ENCODE data around the gene CHRNB2.

CHRNB2 gene

DNA sequence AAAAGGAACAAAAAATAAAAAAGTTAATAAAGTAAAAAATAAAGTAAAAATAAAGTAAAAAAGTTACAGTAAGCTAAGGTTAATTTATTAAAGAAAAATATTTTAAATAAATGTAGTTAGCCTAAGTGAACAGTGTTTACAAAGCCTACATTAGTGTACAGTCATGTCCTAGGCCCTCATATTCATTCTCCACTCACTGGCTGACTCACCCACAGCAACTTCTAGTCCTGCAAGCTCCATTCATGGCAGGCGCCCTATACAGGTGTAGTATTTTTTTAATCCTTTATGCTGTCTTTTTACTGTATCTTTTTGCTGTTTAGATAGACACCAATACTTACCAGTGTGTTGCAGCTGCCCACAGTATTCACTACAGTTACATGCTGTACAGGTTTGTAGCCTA lies 28.0 kb downstream of the CHRNB2 start:
- Histone ChIP-seq H3K27ac (no peak overlapping the region), H3K4me3 (ENCODE audit: low read depth, low read length) (no peak overlapping the region), H3K9ac (no peak overlapping the region), H3K79me2 (no peaks in the 10 kb centered on the region), H3K4me1 (peaks cover 5% of the 10 kb centered on the region), H3K9me3 (ENCODE audit: control insufficient read depth, low read length) (no peaks in the 10 kb centered on the region), H2AFZ (no peak overlapping the region), H3K36me3 (ENCODE audit: control insufficient read depth, insufficient read depth, low read length) (no peaks in the 10 kb centered on the region), H3K4me2 (ENCODE audit: low read length) (no peak overlapping the region), H3K27me3 (ENCODE audit: control insufficient read depth, insufficient read depth, low read length) (no peaks in the 10 kb centered on the region)
- TF ChIP-seq, protein P1, sequence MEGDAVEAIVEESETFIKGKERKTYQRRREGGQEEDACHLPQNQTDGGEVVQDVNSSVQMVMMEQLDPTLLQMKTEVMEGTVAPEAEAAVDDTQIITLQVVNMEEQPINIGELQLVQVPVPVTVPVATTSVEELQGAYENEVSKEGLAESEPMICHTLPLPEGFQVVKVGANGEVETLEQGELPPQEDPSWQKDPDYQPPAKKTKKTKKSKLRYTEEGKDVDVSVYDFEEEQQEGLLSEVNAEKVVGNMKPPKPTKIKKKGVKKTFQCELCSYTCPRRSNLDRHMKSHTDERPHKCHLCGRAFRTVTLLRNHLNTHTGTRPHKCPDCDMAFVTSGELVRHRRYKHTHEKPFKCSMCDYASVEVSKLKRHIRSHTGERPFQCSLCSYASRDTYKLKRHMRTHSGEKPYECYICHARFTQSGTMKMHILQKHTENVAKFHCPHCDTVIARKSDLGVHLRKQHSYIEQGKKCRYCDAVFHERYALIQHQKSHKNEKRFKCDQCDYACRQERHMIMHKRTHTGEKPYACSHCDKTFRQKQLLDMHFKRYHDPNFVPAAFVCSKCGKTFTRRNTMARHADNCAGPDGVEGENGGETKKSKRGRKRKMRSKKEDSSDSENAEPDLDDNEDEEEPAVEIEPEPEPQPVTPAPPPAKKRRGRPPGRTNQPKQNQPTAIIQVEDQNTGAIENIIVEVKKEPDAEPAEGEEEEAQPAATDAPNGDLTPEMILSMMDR (IDR thresholded peaks at IDR 0.05): no peak

DNA sequence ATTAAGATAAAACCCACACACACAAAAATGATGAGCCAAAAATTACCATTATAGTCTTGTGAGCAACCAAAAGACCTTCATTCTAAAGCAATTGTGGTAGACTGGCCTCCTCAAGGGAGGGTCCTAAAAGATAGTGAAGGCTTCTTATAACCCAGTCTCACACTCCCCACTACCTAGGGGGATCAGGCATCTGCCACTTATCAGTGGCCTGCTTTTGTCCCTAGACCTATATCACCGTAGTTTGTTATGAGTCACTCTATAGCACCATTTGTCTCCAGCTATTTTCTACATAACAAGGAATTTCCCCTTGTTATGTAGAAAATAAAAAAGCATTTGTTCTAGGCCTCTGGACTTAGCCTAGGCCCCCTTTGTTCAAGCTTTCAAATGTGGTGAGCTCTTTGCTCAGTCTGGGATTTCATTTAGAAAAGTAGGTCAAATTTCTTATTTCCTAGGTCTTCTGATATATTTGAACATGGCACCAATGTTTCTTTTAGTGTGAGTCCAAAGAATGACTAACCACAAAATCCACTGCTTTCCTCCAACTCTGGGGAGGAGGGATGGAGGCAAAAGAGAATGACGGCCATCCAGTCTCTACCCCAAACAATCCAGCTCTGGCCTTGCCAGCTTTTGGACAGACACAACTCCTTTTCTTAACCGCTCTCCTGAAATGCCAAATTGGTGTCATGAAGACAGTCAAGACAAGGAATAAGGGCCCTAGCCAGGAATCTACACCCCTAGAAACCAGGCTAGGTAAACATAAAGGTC lies 31.5 kb downstream of the CHRNB2 start:
- no peak overlapping the region for H3K4me2 ChIP-seq (ENCODE audit: low read length)
- H3K27me3 ChIP-seq (ENCODE audit: control insufficient read depth, insufficient read depth, low read length): no peaks in the 10 kb centered on the region
- H3K9ac ChIP-seq: no peak overlapping the region
- peaks cover 2% of the 10 kb centered on the region for H3K79me2 ChIP-seq
- TF ChIP-seq, protein P1 (IDR thresholded peaks at IDR 0.05): no peak
- no peaks in the 10 kb centered on the region for H3K4me1 ChIP-seq
- H2AFZ ChIP-seq: no peak overlapping the region
- no peak overlapping the region for H3K27ac ChIP-seq
- no peaks in the 10 kb centered on the region for H3K9me3 ChIP-seq (ENCODE audit: control insufficient read depth, low read length)
- no peak overlapping the region for H3K4me3 ChIP-seq (ENCODE audit: low read depth, low read length)
- no peaks in the 10 kb centered on the region for H3K36me3 ChIP-seq (ENCODE audit: control insufficient read depth, insufficient read depth, low read length)

DNA sequence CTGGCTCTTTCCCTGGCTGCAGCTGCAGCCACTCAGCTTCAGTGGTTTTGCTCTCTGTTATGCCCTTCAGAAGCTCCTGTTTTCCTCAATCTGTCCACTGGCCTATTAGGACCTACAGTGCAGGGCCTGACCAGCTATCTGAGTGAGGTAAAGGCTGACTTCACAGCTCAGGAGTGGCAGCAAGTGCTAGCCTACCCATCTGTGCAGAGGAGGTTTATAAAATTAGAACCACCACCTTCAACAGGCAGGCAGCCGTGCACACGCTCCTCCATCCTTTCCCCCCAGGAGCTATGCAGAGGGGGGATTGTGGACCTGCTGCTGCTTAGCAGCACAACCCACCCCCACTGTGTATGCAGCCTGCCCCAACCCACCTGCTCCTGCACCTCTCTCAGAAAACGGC lies 32.1 kb downstream of the CHRNB2 start:
- no peak overlapping the region for H2AFZ ChIP-seq
- no peaks in the 10 kb centered on the region for H3K27me3 ChIP-seq (ENCODE audit: control insufficient read depth, insufficient read depth, low read length)
- H3K36me3 ChIP-seq (ENCODE audit: control insufficient read depth, insufficient read depth, low read length): no peaks in the 10 kb centered on the region
- TF ChIP-seq, protein P1 (IDR thresholded peaks at IDR 0.05): no peak
- no peak overlapping the region for H3K9ac ChIP-seq
- H3K4me2 ChIP-seq (ENCODE audit: low read length): no peak overlapping the region
- peaks cover 2% of the 10 kb centered on the region for H3K79me2 ChIP-seq
- H3K27ac ChIP-seq: no peak overlapping the region
- no peaks in the 10 kb centered on the region for H3K9me3 ChIP-seq (ENCODE audit: control insufficient read depth, low read length)
- H3K4me1 ChIP-seq: no peaks in the 10 kb centered on the region
- H3K4me3 ChIP-seq (ENCODE audit: low read depth, low read length): no peak overlapping the region

DNA sequence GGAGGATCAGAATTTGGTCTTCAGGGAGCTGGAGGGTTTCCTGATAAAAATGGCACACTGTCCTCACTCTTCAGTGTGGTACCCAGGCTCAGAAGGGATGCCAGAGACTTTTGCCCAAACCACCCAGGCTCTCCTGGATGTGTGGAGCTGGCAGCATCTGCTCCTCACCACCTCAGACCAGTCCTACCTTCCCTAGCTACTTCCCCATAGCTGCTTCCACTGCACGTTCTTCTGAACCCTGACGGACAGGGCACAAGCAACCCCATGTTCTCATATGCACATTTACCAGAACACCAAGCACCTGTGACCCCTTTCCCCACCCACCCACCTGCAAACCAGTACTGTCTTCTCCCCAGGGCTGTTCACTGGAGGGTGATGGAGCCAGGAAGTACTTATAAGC lies 35.7 kb downstream of the CHRNB2 start:
- H3K4me1 ChIP-seq: no peaks in the 10 kb centered on the region

More for the DNA sequence above, 35.7 kb downstream of the CHRNB2 start:
- Histone ChIP-seq H3K9me3 (ENCODE audit: control insufficient read depth, low read length) (no peaks in the 10 kb centered on the region), H3K9ac (no peak overlapping the region), H3K4me3 (ENCODE audit: low read depth, low read length) (no peak overlapping the region), H3K27ac (no peak overlapping the region), H3K36me3 (ENCODE audit: control insufficient read depth, insufficient read depth, low read length) (no peaks in the 10 kb centered on the region), H3K79me2 (peaks cover 9% of the 10 kb centered on the region), H2AFZ (no peak overlapping the region), H3K27me3 (ENCODE audit: control insufficient read depth, insufficient read depth, low read length) (no peaks in the 10 kb centered on the region), H3K4me2 (ENCODE audit: low read length) (no peak overlapping the region)
- TF ChIP-seq, protein P1 (IDR thresholded peaks at IDR 0.05): no peak

All from parathyroid adenoma (tissue), 2 donors.